Loucy (cell line): Measurements from ENCODE around the gene FGF22.

Source experiments
- H2AFZ ChIP-seq: fragments of 200-600 bp; sonication (generic); 2 replicates; pipeline ENCODE4 v1.6.0; 2016; ENCODE audit warnings: antibody characterized with exemption, mild to moderate bottlenecking, low read length, moderate library complexity
- H3F3A ChIP-seq: fragments of 200-600 bp; 2 replicates; pipeline ENCODE4 v1.6.0; 2016; ENCODE audit warnings: antibody characterized with exemption, low read depth, mild to moderate bottlenecking
- H3K27me3 ChIP-seq: fragments of 200-600 bp; sonication (generic); 2 replicates; pipeline ENCODE4 v1.6.1; 2014; ENCODE audit warnings: low read length, mild to moderate bottlenecking; ENCODE audit not compliant: insufficient read depth, poor library complexity, severe bottlenecking
- H3K36me3 ChIP-seq: fragments of 200-600 bp; sonication (generic); 2 replicates; pipeline ENCODE4 v1.6.1; 2016; ENCODE audit warnings: low read length; ENCODE audit not compliant: insufficient read depth
- H3K4me1 ChIP-seq: fragments of 200-600 bp; sonication (generic); 2 replicates; pipeline ENCODE4 v1.5.1; 2014; ENCODE audit warnings: low read length, mild to moderate bottlenecking; ENCODE audit not compliant: insufficient read depth, poor library complexity, severe bottlenecking
- H3K4me2 ChIP-seq: fragments of 200-600 bp; sonication (generic); 2 replicates; pipeline ENCODE4 v1.6.0; 2014; ENCODE audit warnings: antibody characterized with exemption, low read length, low read depth, mild to moderate bottlenecking; ENCODE audit not compliant: poor library complexity, severe bottlenecking
- H3K4me3 ChIP-seq: fragments of 200-600 bp; sonication (generic); 2 replicates; pipeline ENCODE4 v1.5.1; 2014; ENCODE audit warnings: low read length, mild to moderate bottlenecking, mixed read lengths; ENCODE audit not compliant: poor library complexity, severe bottlenecking
- H3K79me2 ChIP-seq: fragments of 200-600 bp; sonication (generic); 2 replicates; pipeline ENCODE4 v1.6.1; 2014; ENCODE audit warnings: low read length; ENCODE audit not compliant: insufficient read depth
- H3K9ac ChIP-seq: fragments of 200-600 bp; sonication (generic); 2 replicates; pipeline ENCODE4 v1.6.0; 2014; ENCODE audit warnings: mild to moderate bottlenecking, low read depth, low read length, moderate library complexity; ENCODE audit not compliant: poor library complexity, severe bottlenecking
- H3K9me2 ChIP-seq: fragments of 200-600 bp; sonication (generic); replicated peaks from 2 replicates; pipeline ENCODE4 v1.6.1; 2016; ENCODE audit warnings: low read depth, low read length, mixed read lengths
- H3K9me3 ChIP-seq: fragments of 200-600 bp; sonication (generic); 2 replicates; pipeline ENCODE4 v1.6.1; 2014; ENCODE audit warnings: mild to moderate bottlenecking, antibody characterized with exemption, low read length, low read depth; ENCODE audit not compliant: insufficient read depth
- H4K20me1 ChIP-seq: fragments of 200-600 bp; sonication (generic); 2 replicates; pipeline ENCODE4 v1.6.0; 2014; ENCODE audit warnings: antibody characterized with exemption, low read length, mild to moderate bottlenecking; ENCODE audit not compliant: insufficient read depth, poor library complexity, severe bottlenecking
- CTCF ChIP-seq: fragments of 200-600 bp; sonication (generic); conservative IDR thresholded peaks from 2 replicates; pipeline ENCODE4 v1.5.1; 2014; ENCODE audit warnings: mild to moderate bottlenecking, antibody characterized with exemption, low read length
- EZH2phosphoT487 ChIP-seq: fragments of 200-600 bp; IDR thresholded peaks from 2 replicates; pipeline ENCODE4 v1.6.1; 2018; ENCODE audit warnings: antibody characterized with exemption, mild to moderate bottlenecking, moderate library complexity, borderline replicate concordance

The FGF22 gene

GRCh38 chr19:656751-657559 is 17.3 kb downstream of the FGF22 start:
- no peak overlapping the region for H3K9ac ChIP-seq

GRCh38 chr19:657611-658010 is 17.9 kb downstream of the FGF22 start:
- no peaks in the 10 kb centered on the region for H3K9me2 ChIP-seq
- H3K9ac ChIP-seq: no peak overlapping the region
- no peak for TF ChIP-seq CTCF
- no peak for TF ChIP-seq EZH2phosphoT487
- no peak overlapping the region for H3K4me2 ChIP-seq
- no peaks in the 10 kb centered on the region for H3F3A ChIP-seq
- H3K36me3 ChIP-seq: peaks cover 20% of the 10 kb centered on the region; the same call in 1 of the 2 replicates
- no peaks in the 10 kb centered on the region for H3K9me3 ChIP-seq
- peaks cover 100% of the 10 kb centered on the region for H3K79me2 ChIP-seq
- H4K20me1 ChIP-seq: peaks cover 91% of the 10 kb centered on the region
- H3K4me1 ChIP-seq: peaks cover 15% of the 10 kb centered on the region
- H3K27me3 ChIP-seq: peaks cover 4% of the 10 kb centered on the region
- no peak overlapping the region for H3K4me3 ChIP-seq
- H2AFZ ChIP-seq: no peak overlapping the region

More at GRCh38 chr19:656751-657559, 17.3 kb downstream of the FGF22 start:
- no peak for TF ChIP-seq EZH2phosphoT487
- TF ChIP-seq CTCF: no peak
- H3K4me3 ChIP-seq: no peak overlapping the region
- H3K36me3 ChIP-seq: peaks cover 26% of the 10 kb centered on the region; the same call in 1 of the 2 replicates
- H3K4me1 ChIP-seq: peaks cover 15% of the 10 kb centered on the region
- peaks cover 91% of the 10 kb centered on the region for H4K20me1 ChIP-seq
- no peaks in the 10 kb centered on the region for H3F3A ChIP-seq
- H3K9me3 ChIP-seq: no peaks in the 10 kb centered on the region
- H3K27me3 ChIP-seq: no peaks in the 10 kb centered on the region
- no peaks in the 10 kb centered on the region for H3K9me2 ChIP-seq
- H2AFZ ChIP-seq: no peak overlapping the region
- peaks cover 100% of the 10 kb centered on the region for H3K79me2 ChIP-seq
- H3K4me2 ChIP-seq: no peak overlapping the region

- TF ChIP-seq EZH2phosphoT487 (no peak), CTCF (no peak)
- peaks cover 87% of the 10 kb centered on the region for H4K20me1 ChIP-seq
- H3K9me3 ChIP-seq: no peaks in the 10 kb centered on the region
- no peak overlapping the region for H2AFZ ChIP-seq
- no peak overlapping the region for H3K9ac ChIP-seq
- peaks cover 97% of the 10 kb centered on the region for H3K79me2 ChIP-seq
- H3K4me3 ChIP-seq: no peak overlapping the region
- H3K4me1 ChIP-seq: peaks cover 15% of the 10 kb centered on the region
- no peaks in the 10 kb centered on the region for H3K9me2 ChIP-seq
- peaks cover 7% of the 10 kb centered on the region for H3K27me3 ChIP-seq
- no peak overlapping the region for H3K4me2 ChIP-seq
- H3K36me3 ChIP-seq: peaks cover 14% of the 10 kb centered on the region; the same call in 1 of the 2 replicates
- H3F3A ChIP-seq: no peaks in the 10 kb centered on the region
These were observed 18.6 kb downstream of the FGF22 start for GRCh38 chr19:658059-658839.
